Stimulated activated CD4-positive, alpha-beta T cell treated with anti-CD3 and anti-CD28 coated beads, TNF-alpha, amount 100 ng/mL, for 24 hours (primary cell): ENCODE measurements around the gene PALB2.

ENCODE experiments used
- DNase-seq, 3 experiments: peaks; one replicate each; pipeline ENCODE4 v3.0.0-alpha.2; 2020; ENCODE audit warnings: low read depth in 3 of 3

The PALB2 gene

DNA sequence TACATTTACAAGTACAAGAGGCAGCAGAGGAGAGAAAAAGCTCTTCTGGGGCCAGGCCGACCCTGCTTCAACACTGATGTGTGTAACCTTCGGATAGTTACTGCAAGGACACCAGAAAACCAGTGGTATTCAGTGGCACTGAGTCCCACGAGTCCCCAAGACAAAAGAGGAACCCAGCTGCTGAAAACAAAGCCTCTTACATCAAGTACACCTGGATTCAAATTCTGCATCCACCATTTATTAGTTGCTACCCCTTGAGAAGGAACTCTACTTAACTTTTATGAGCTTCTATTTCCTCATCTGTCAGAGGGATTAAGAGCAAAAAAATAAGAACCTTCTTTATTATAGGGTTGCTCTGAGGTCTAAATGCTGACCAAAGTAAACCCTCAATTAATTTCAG lies 86.6 kb downstream of the PALB2 start:
- no peak for DNase-seq
